Mesenchymal stem cell (in vitro differentiated cells and primary cell): ENCODE results near the gene NCAPD3.
A peak's percentile ranks its signal among the peaks of the same experiment; 100 is the strongest.

Experiments
- DNase-seq: peaks from one replicate; pipeline ENCODE4 v3.0.0-alpha.2; 2013
- H2AFZ ChIP-seq: one replicate; pipeline ENCODE4 v1.6.1; 2013; ENCODE audit warnings: low read depth, mild to moderate bottlenecking, control low read depth, inconsistent platforms, low read length, moderate library complexity
- H2AK5ac ChIP-seq: 2 replicates; pipeline ENCODE4 v1.6.1; 2013; ENCODE audit warnings: low read length, moderate library complexity, mild to moderate bottlenecking, inconsistent platforms; ENCODE audit not compliant: severe bottlenecking
- H2BK120ac ChIP-seq: one replicate; pipeline ENCODE4 v1.6.1; 2013; ENCODE audit warnings: low read depth, mild to moderate bottlenecking, inconsistent platforms, low read length, moderate library complexity
- H2BK12ac ChIP-seq, 2 experiments: one replicate each; pipeline ENCODE4 v1.6.1; 2013; ENCODE audit warnings: inconsistent platforms in 2 of 2, low read length in 2 of 2, mild to moderate bottlenecking in 2 of 2, moderate library complexity in 2 of 2, control low read depth in 1 of 2
- H2BK15ac ChIP-seq: one replicate; pipeline ENCODE4 v1.6.1; 2013; ENCODE audit warnings: mild to moderate bottlenecking, low read depth, inconsistent platforms; ENCODE audit not compliant: poor library complexity, severe bottlenecking
- H2BK5ac ChIP-seq: 2 replicates; pipeline ENCODE4 v1.6.1; 2013; ENCODE audit warnings: low read depth, mild to moderate bottlenecking, low read length, control low read depth, inconsistent platforms; ENCODE audit not compliant: poor library complexity, severe bottlenecking
- H3K14ac ChIP-seq, 2 experiments: one replicate each; pipeline ENCODE4 v1.6.1; 2013; ENCODE audit warnings: inconsistent platforms in 2 of 2, low read length in 2 of 2, control low read depth in 1 of 2, mild to moderate bottlenecking in 1 of 2, moderate library complexity in 1 of 2
- H3K18ac ChIP-seq, 2 experiments: one replicate each; pipeline ENCODE4 v1.6.1; 2013; ENCODE audit warnings: inconsistent platforms in 2 of 2, low read length in 2 of 2, control low read depth in 1 of 2, low read depth in 1 of 2, mild to moderate bottlenecking in 1 of 2
- H3K23ac ChIP-seq, 2 experiments: one replicate each; pipeline ENCODE4 v1.6.1; 2013; ENCODE audit warnings: inconsistent platforms in 2 of 2, low read length in 2 of 2, mild to moderate bottlenecking in 2 of 2, moderate library complexity in 2 of 2, control low read depth in 1 of 2
- H3K27ac ChIP-seq: 2 replicates; pipeline ENCODE4 v1.5.1; 2013; ENCODE audit warnings: mild to moderate bottlenecking, moderate library complexity, low read length, control low read depth, inconsistent platforms; ENCODE audit not compliant: poor library complexity, severe bottlenecking
- H3K27me3 ChIP-seq, 2 experiments: 2 replicates each; pipeline versions ENCODE4 v1.6.1 to v1.7.0; 2013; ENCODE audit warnings: low read length in 2 of 2, mild to moderate bottlenecking in 2 of 2, moderate library complexity in 2 of 2, control low read depth in 1 of 2, inconsistent platforms in 1 of 2; ENCODE audit not compliant: control insufficient read depth in 1 of 2, insufficient read depth in 1 of 2
- H3K36me3 ChIP-seq, 2 experiments: 2 replicates each; pipeline versions ENCODE4 v1.6.1 to v1.7.0; 2013; ENCODE audit warnings: low read length in 2 of 2, control low read depth in 1 of 2, inconsistent platforms in 1 of 2, low read depth in 1 of 2, mild to moderate bottlenecking in 1 of 2; ENCODE audit not compliant: insufficient read depth in 2 of 2, control insufficient read depth in 1 of 2
- H3K4ac ChIP-seq, 2 experiments: one replicate each; pipeline ENCODE4 v1.6.1; 2013; ENCODE audit warnings: inconsistent platforms in 2 of 2, low read length in 2 of 2, mild to moderate bottlenecking in 2 of 2, moderate library complexity in 2 of 2, control low read depth in 1 of 2, low read depth in 1 of 2
- H3K4me1 ChIP-seq: 2 replicates; pipeline ENCODE4 v1.6.1; 2013; ENCODE audit warnings: low read depth, low read length, control low read depth; ENCODE audit not compliant: control insufficient read depth, insufficient read depth
- H3K4me2 ChIP-seq: 2 replicates; pipeline ENCODE4 v1.6.1; 2013; ENCODE audit warnings: low read length, mild to moderate bottlenecking, inconsistent platforms; ENCODE audit not compliant: poor library complexity, severe bottlenecking
- H3K4me3 ChIP-seq, 2 experiments: 2 replicates each; pipeline versions ENCODE4 v1.5.1 to v1.7.0; 2013; ENCODE audit warnings: low read length in 2 of 2, mild to moderate bottlenecking in 2 of 2, control low read depth in 1 of 2, low read depth in 1 of 2; ENCODE audit not compliant: insufficient read depth in 1 of 2
- H3K79me1 ChIP-seq: replicated peaks from 2 replicates; pipeline ENCODE4 v1.6.1; 2013; ENCODE audit warnings: mild to moderate bottlenecking, control low read depth, low read length, inconsistent platforms; ENCODE audit not compliant: poor library complexity, severe bottlenecking
- H3K9ac ChIP-seq: 2 replicates; pipeline ENCODE4 v1.7.0; 2013; ENCODE audit warnings: mild to moderate bottlenecking, low read length, moderate library complexity
- H3K9me3 ChIP-seq: 2 replicates; pipeline ENCODE4 v1.7.0; 2013; ENCODE audit warnings: mild to moderate bottlenecking, low read length; ENCODE audit not compliant: control insufficient read depth
- H4K8ac ChIP-seq: one replicate; pipeline ENCODE4 v1.6.1; 2013; ENCODE audit warnings: inconsistent platforms, mild to moderate bottlenecking, low read length, moderate library complexity
- H4K91ac ChIP-seq: one replicate; pipeline ENCODE4 v1.6.1; 2013; ENCODE audit warnings: mild to moderate bottlenecking, low read length, inconsistent platforms
- WGBS: methylation state at CpG from one replicate; pipeline ENCODE4 v1.1.7; 2013; ENCODE audit warnings: mixed read lengths; 5-methylcytosine and 5-hydroxymethylcytosine counted together

NCAPD3 gene

DNA sequence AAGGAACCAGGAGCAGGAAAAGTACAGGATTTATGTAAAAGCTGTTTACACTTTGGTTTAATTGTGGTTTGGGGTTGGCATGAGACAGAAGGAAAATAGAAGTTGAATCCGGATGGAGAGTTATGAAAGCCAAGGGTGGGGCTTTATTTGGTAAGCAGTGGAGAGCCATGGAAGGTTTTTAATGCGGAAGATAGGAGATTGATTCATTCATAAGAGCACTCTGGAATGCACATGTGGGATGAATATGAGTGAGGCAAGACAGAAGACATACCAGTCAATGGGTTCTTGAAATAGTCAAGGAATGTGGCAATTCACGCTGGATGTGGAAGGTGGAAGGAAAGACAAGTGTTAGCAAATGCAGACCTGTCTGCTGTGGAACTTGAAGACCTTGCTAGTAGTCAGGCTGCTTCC, 43.1 kb upstream of the NCAPD3 start:
- H3K4me2 ChIP-seq = no peak overlapping the region
- peaks cover 20 to 28% of the 10 kb centered on the region in 2 experiments for H3K36me3 ChIP-seq
- DNase-seq = peak; percentile 45
- H2BK12ac ChIP-seq = no peak overlapping the region
- H3K27ac ChIP-seq = no peak overlapping the region
- H3K4ac ChIP-seq = no peak overlapping the region
- H2BK120ac ChIP-seq = no peak overlapping the region
- H3K4me1 ChIP-seq = no peaks in the 10 kb centered on the region
- H4K8ac ChIP-seq = no peak overlapping the region
- H3K27me3 ChIP-seq = peaks cover 20% of the 10 kb centered on the region in 2 experiments
- 57% methylated on average over 3 of the region's 3 CpGs for WGBS
- H2BK5ac ChIP-seq = no peak overlapping the region
- H3K14ac ChIP-seq = no peak overlapping the region
- no peak overlapping the region for H3K4me3 ChIP-seq
- no peak overlapping the region for H2AFZ ChIP-seq
- no peak overlapping the region for H3K18ac ChIP-seq
- no peaks in the 10 kb centered on the region for H3K9me3 ChIP-seq
- no peak overlapping the region for H3K23ac ChIP-seq
- H3K79me1 ChIP-seq = peaks cover 1% of the 10 kb centered on the region
- H2BK15ac ChIP-seq = no peak overlapping the region
- H3K9ac ChIP-seq = peak overlapping the region; percentile 37
- no peak overlapping the region for H2AK5ac ChIP-seq
- no peak overlapping the region for H4K91ac ChIP-seq

DNA sequence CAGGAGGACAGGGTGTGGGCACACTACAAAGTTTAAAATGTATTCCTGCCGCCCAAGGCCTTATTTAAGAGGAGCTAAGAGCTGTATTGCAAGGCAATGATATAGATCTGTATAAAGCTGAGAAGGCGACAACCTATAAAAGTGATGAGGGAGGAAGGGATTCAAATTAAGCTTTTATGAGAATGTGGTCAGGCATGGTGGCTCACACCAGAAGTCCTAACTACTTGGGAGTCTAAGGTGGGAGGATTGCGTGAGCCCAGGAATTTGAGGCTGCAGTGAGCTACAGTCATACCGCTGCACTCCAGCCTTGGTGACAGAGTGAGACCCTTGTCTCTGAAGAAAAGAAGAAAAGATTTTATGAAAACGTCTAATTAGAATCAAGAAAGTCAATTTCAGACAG, 42.7 kb upstream of the NCAPD3 start:
- Histone ChIP-seq H2BK15ac (no peak overlapping the region), H3K4me1 (no peaks in the 10 kb centered on the region), H2AK5ac (no peak overlapping the region), H3K27me3 (peaks cover 16% of the 10 kb centered on the region in 2 experiments), H3K18ac (no peak overlapping the region), H2AFZ (no peak overlapping the region), H3K4me3 (no peak overlapping the region), H3K9me3 (no peaks in the 10 kb centered on the region), H4K91ac (no peak overlapping the region), H3K4me2 (no peak overlapping the region), H3K23ac (no peak overlapping the region), H3K79me1 (peaks cover 1% of the 10 kb centered on the region), H3K14ac (no peak overlapping the region), H3K9ac (peak overlapping the region; percentile 37), H4K8ac (no peak overlapping the region), H2BK120ac (no peak overlapping the region), H3K27ac (no peak overlapping the region), H3K36me3 (peaks cover 24 to 32% of the 10 kb centered on the region in 2 experiments), H3K4ac (no peak overlapping the region), H2BK12ac (no peak overlapping the region), H2BK5ac (no peak overlapping the region)
- 91% methylated on average over 5 of the region's 5 CpGs for WGBS
- no peak for DNase-seq

- Histone ChIP-seq H3K14ac (no peak overlapping the region), H2BK12ac (no peak overlapping the region), H3K18ac (no peak overlapping the region), H3K36me3 (peaks cover 30 to 45% of the 10 kb centered on the region in 2 experiments), H3K9ac (no peak overlapping the region), H3K4ac (no peak overlapping the region), H3K4me3 (no peak overlapping the region), H2BK5ac (no peak overlapping the region), H2BK120ac (no peak overlapping the region), H4K8ac (no peak overlapping the region), H3K4me1 (no peaks in the 10 kb centered on the region), H3K9me3 (no peaks in the 10 kb centered on the region), H3K27ac (no peak overlapping the region), H3K23ac (no peak overlapping the region), H2AFZ (no peak overlapping the region), H2BK15ac (no peak overlapping the region), H3K4me2 (no peak overlapping the region), H2AK5ac (no peak overlapping the region), H4K91ac (no peak overlapping the region), H3K27me3 (peaks cover 4 to 6% of the 10 kb centered on the region in 2 experiments), H3K79me1 (peaks cover 5% of the 10 kb centered on the region)
- DNase-seq = no peak
- WGBS = 94% methylated on average over 6 of the region's 7 CpGs
These were observed 41.4 kb upstream of the NCAPD3 start for GRCh38 chr11:134264966-134265764.

- H3K27me3 ChIP-seq = no peaks in the 10 kb centered on the region
- H2BK5ac ChIP-seq = no peak overlapping the region
- H3K4ac ChIP-seq = no peak overlapping the region
- no peak overlapping the region for H2BK15ac ChIP-seq
- H3K4me3 ChIP-seq = no peak overlapping the region
- no peak overlapping the region for H3K27ac ChIP-seq
- H2BK120ac ChIP-seq = no peak overlapping the region
- no peak overlapping the region for H3K9ac ChIP-seq
- peaks cover 47 to 71% of the 10 kb centered on the region in 2 experiments for H3K36me3 ChIP-seq
- 86% methylated on average over 14 of the region's 14 CpGs for WGBS
- H3K23ac ChIP-seq = no peak overlapping the region
- no peaks in the 10 kb centered on the region for H3K9me3 ChIP-seq
- H2AK5ac ChIP-seq = no peak overlapping the region
- no peak overlapping the region for H2BK12ac ChIP-seq
- H3K4me2 ChIP-seq = no peak overlapping the region
- peaks cover 14% of the 10 kb centered on the region for H3K79me1 ChIP-seq
- H2AFZ ChIP-seq = no peak overlapping the region
- no peaks in the 10 kb centered on the region for H3K4me1 ChIP-seq
- no peak overlapping the region for H4K8ac ChIP-seq
- no peak overlapping the region for H4K91ac ChIP-seq
- DNase-seq = no peak
- no peak overlapping the region for H3K18ac ChIP-seq
- no peak overlapping the region for H3K14ac ChIP-seq
These were observed 38.1 kb upstream of the NCAPD3 start for GRCh38 chr11:134261626-134262488.
